Measurements from ENCODE around the gene AMN. TPM values are rescaled to one million over a fixed set of nuclear protein-coding genes. Genes with fewer than 3 reads are reported as not detected.

The AMN gene
- total and polyA plus RNA-seq, 2 donors (not counting 1 experiment from before 2014, with no cell fraction given), result 11.5 to 15.0 TPM

DNA sequence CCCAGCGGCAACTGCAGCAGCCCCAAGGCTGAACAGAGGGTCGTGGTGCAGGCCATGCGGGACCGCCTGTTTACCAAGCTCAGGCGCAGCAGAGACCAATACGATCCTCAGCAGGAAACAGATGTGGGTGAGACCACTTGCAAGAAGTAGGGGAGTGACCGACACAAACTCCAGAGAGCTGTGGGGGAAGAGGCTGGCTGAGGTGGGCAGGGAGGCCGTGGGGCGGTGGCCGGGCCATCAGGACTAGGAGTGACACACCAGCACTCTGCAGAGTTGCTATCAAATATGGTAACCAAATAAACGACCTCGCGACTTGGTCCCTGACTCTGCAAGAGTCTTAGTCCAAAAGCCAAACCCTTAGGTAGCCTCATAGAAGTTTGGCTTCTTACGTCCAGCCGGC is 30.6 kb downstream of the AMN start:
- TF ChIP-seq CTCF (IDR thresholded peaks at IDR 0.05), result no peak
- TF ChIP-seq EZH2 (IDR thresholded peaks at IDR 0.05; ENCODE audit: borderline replicate concordance, insufficient read depth, low read depth, low read length, poor library complexity, severe bottlenecking), result no peak
- Histone ChIP-seq H3K79me2 (ENCODE audit: control insufficient read depth, insufficient read depth, low read length) (no peaks in the 10 kb centered on the region), H3K9me3 (ENCODE audit: control extremely low read depth in 1 of 3, control insufficient read depth in 2 of 3, insufficient read depth in 1 of 3, low read length in 2 of 3) (no peaks in the 10 kb centered on the region), H4K20me1 (ENCODE audit: control insufficient read depth, insufficient read depth, low read length, poor library complexity, severe bottlenecking) (no peaks in the 10 kb centered on the region), H3K36me3 (replicated peaks in 1 of 2; ENCODE audit: control extremely low read depth in 1 of 2, control insufficient read depth in 1 of 2, extremely low read depth in 1 of 2, insufficient read depth in 2 of 2, low read length in 1 of 2) (peaks cover 0 to 36% of the 10 kb centered on the region in 2 experiments), H3K27me3 (replicated peaks in 1 of 4; ENCODE audit: control extremely low read depth in 1 of 4, control insufficient read depth in 3 of 4, insufficient read depth in 4 of 4, low read length in 3 of 4) (no peaks in the 10 kb centered on the region), H3K4me2 (replicated peaks; ENCODE audit: low read depth, low read length, poor library complexity, severe bottlenecking) (no peak overlapping the region), H3K9ac (ENCODE audit: low read length) (no peak overlapping the region), H3K4me3 (ENCODE audit: control extremely low read depth in 1 of 5, extremely low read depth in 1 of 5, insufficient read depth in 1 of 5, low read depth in 2 of 5, low read length in 4 of 5) (no peak overlapping the region), H3K4me1 (ENCODE audit: control insufficient read depth in 2 of 2, insufficient read depth in 2 of 2, low read length in 2 of 2) (peaks cover 17 to 20% of the 10 kb centered on the region in 2 donors), H3K27ac (ENCODE audit: low read length in 2 of 2) (no peak overlapping the region), H2AFZ (ENCODE audit: insufficient read depth, low read depth, low read length, poor library complexity, severe bottlenecking) (no peak overlapping the region)
- ChIA-PET CTCF (no interaction called here), POLR2A (no interaction called here)
- intact Hi-C loops (cut with micrococcal nuclease), result no loop called here
- H3K4me1 Mint-ChIP-seq, result peaks cover 15% of the 10 kb centered on the region
- H3K27ac Mint-ChIP-seq, result no peak overlapping the region
- H3K4me3 Mint-ChIP-seq, result no peak overlapping the region
- no peaks in the 10 kb centered on the region for H3K27me3 Mint-ChIP-seq
- no peaks in the 10 kb centered on the region for H3K9me3 Mint-ChIP-seq (ENCODE audit: insufficient read depth)
- no peak for DNase-seq
- WGBS (ENCODE audit: insufficient coverage), result 82% methylated on average over 15 of the region's 15 CpGs
- ATAC-seq (ENCODE audit: low read depth), result no peak

DNA sequence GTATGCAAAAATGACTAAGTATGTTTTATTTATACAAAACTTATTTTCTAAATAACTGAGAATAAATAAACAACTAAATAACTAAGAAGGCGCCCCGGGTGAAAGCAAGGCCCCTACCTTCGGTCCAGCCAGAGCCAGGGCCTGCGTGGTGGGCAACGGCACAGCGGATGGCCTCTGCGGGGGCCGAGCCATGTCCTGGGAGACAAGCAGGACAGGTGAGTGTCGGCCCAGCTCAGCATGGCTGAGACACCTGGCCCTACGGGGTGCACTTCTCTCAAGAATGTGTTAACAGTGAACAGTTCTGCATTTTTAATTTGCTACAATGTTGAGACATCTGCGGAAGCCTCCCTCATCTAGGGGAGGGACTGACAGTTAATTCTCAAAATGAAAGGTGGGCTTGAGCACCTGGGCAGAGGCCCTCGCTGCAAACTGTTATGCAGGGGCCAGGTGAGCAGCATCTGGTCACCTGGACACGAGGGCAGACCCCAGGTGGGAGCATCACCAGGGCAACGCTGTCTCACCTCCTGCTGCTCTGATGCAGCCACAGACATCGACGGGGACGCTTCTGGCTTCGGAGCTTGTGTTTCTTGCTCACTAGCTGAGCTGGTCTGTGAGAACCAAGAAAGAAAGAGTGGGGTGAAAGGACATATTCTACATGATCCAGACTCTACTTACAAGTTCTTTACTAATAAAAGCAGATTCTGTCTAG is 31.8 kb downstream of the AMN start:
- Histone ChIP-seq H3K36me3 (replicated peaks in 1 of 2; ENCODE audit: control extremely low read depth in 1 of 2, control insufficient read depth in 1 of 2, extremely low read depth in 1 of 2, insufficient read depth in 2 of 2, low read length in 1 of 2) (peaks cover 0 to 43% of the 10 kb centered on the region in 2 experiments), H3K4me3 (ENCODE audit: control extremely low read depth in 1 of 5, extremely low read depth in 1 of 5, insufficient read depth in 1 of 5, low read depth in 2 of 5, low read length in 4 of 5) (no peak overlapping the region), H2AFZ (ENCODE audit: insufficient read depth, low read depth, low read length, poor library complexity, severe bottlenecking) (no peak overlapping the region), H3K9me3 (ENCODE audit: control extremely low read depth in 1 of 3, control insufficient read depth in 2 of 3, insufficient read depth in 1 of 3, low read length in 2 of 3) (no peaks in the 10 kb centered on the region), H4K20me1 (ENCODE audit: control insufficient read depth, insufficient read depth, low read length, poor library complexity, severe bottlenecking) (no peaks in the 10 kb centered on the region), H3K27me3 (replicated peaks in 1 of 4; ENCODE audit: control extremely low read depth in 1 of 4, control insufficient read depth in 3 of 4, insufficient read depth in 4 of 4, low read length in 3 of 4) (no peaks in the 10 kb centered on the region), H3K79me2 (ENCODE audit: control insufficient read depth, insufficient read depth, low read length) (no peaks in the 10 kb centered on the region), H3K9ac (ENCODE audit: low read length) (no peak overlapping the region), H3K4me1 (ENCODE audit: control insufficient read depth in 2 of 2, insufficient read depth in 2 of 2, low read length in 2 of 2) (peaks cover 11 to 12% of the 10 kb centered on the region in 2 donors), H3K27ac (ENCODE audit: low read length in 2 of 2) (no peak overlapping the region), H3K4me2 (replicated peaks; ENCODE audit: low read depth, low read length, poor library complexity, severe bottlenecking) (no peak overlapping the region)
- 97% methylated on average over 12 of the region's 18 CpGs for WGBS (ENCODE audit: insufficient coverage)
- Mint-ChIP-seq H3K4me1 (peaks cover 8% of the 10 kb centered on the region), H3K9me3 (ENCODE audit: insufficient read depth) (no peaks in the 10 kb centered on the region), H3K27me3 (no peaks in the 10 kb centered on the region), H3K4me3 (no peak overlapping the region), H3K27ac (no peak overlapping the region)
- DNase-seq (no peak), ATAC-seq (ENCODE audit: low read depth) (no peak)
- ChIA-PET CTCF (no interaction called here), POLR2A (no interaction called here)
- TF ChIP-seq EZH2 (IDR thresholded peaks at IDR 0.05; ENCODE audit: borderline replicate concordance, insufficient read depth, low read depth, low read length, poor library complexity, severe bottlenecking), result no peak
- no peak for TF ChIP-seq CTCF (IDR thresholded peaks at IDR 0.05)
- intact Hi-C loops (cut with micrococcal nuclease), result no loop called here
